ENCODE results near the gene COX17.

- no peak for TF ChIP-seq CTCF (IDR thresholded peaks at IDR 0.05)
- TF ChIP-seq ZFX (IDR thresholded peaks at IDR 0.05; ENCODE audit: borderline replicate concordance): no peak
Observed at GRCh38 chr3:119683421-119683820, 6.2 kb upstream of the COX17 start.
